ENCODE data around the gene FBXL17.

GRCh38 chr5:108024986-108025385, 356.9 kb downstream of the FBXL17 start:
- TF ChIP-seq, protein P1, sequence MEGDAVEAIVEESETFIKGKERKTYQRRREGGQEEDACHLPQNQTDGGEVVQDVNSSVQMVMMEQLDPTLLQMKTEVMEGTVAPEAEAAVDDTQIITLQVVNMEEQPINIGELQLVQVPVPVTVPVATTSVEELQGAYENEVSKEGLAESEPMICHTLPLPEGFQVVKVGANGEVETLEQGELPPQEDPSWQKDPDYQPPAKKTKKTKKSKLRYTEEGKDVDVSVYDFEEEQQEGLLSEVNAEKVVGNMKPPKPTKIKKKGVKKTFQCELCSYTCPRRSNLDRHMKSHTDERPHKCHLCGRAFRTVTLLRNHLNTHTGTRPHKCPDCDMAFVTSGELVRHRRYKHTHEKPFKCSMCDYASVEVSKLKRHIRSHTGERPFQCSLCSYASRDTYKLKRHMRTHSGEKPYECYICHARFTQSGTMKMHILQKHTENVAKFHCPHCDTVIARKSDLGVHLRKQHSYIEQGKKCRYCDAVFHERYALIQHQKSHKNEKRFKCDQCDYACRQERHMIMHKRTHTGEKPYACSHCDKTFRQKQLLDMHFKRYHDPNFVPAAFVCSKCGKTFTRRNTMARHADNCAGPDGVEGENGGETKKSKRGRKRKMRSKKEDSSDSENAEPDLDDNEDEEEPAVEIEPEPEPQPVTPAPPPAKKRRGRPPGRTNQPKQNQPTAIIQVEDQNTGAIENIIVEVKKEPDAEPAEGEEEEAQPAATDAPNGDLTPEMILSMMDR (IDR thresholded peaks at IDR 0.05), result no peak
- TF ChIP-seq POLR2A (IDR thresholded peaks at IDR 0.05), result no peak

All from Peyer's patch (tissue), 4 donors.